MM.1S (cell line): ENCODE results near the gene BCL11A.
"Not testable (repeated sequence)": the region's sequence is repeated elsewhere in the genome, so short reads cannot be mapped to it uniquely, and the experiment has no call there.

Experiments used
- EZH2 ChIP-seq: fragments of 300-600 bp; sonication (generic); optimal IDR thresholded peaks from 2 replicates; pipeline ENCODE3; 2017; ENCODE audit warnings: low read depth, mild to moderate bottlenecking, antibody characterized with exemption, low read length, mixed read lengths
- EZH2phosphoT487 ChIP-seq: fragments of 300-600 bp; sonication (generic); IDR thresholded peaks from 2 replicates; pipeline ENCODE4 v1.6.1; 2018; ENCODE audit warnings: antibody characterized with exemption, low read length
- TF ChIP-seq, protein P1 (sequence below): fragments of 300-600 bp; sonication (generic); IDR thresholded peaks from 2 replicates; pipeline ENCODE4 v1.5.1; 2016; ENCODE audit warnings: antibody characterized with exemption, low read length, mixed read lengths

DNA sequence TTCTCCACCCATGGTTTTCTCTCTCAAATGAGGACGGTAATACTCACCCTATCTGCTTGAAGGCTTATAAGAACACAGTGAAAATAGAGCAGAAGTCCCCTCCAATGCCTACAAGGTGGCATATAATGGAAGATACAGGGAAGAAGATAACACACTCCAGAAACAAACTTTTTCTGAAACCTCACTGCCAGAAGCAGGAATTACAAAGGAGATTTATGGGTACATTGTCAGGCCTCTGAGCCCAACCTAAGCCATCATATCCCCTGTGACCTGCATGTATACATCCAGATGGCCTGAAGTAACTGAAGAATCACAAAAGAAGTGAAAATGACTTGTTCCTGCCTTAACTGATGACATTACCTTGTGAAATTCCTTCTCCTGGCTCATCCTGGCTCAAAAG is 136.2 kb downstream of the BCL11A start:
- TF ChIP-seq, protein P1, sequence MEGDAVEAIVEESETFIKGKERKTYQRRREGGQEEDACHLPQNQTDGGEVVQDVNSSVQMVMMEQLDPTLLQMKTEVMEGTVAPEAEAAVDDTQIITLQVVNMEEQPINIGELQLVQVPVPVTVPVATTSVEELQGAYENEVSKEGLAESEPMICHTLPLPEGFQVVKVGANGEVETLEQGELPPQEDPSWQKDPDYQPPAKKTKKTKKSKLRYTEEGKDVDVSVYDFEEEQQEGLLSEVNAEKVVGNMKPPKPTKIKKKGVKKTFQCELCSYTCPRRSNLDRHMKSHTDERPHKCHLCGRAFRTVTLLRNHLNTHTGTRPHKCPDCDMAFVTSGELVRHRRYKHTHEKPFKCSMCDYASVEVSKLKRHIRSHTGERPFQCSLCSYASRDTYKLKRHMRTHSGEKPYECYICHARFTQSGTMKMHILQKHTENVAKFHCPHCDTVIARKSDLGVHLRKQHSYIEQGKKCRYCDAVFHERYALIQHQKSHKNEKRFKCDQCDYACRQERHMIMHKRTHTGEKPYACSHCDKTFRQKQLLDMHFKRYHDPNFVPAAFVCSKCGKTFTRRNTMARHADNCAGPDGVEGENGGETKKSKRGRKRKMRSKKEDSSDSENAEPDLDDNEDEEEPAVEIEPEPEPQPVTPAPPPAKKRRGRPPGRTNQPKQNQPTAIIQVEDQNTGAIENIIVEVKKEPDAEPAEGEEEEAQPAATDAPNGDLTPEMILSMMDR = not testable (repeated sequence)
- not testable (repeated sequence) for TF ChIP-seq EZH2, EZH2phosphoT487
